A673 (cell line): ENCODE measurements around the gene RAB18. TPM values are rescaled to one million over a fixed set of nuclear protein-coding genes. Genes with fewer than 3 reads are reported as not detected.

Source experiments
- BruUV-seq: library from RNA; stranded (reverse); fragments of 400-500 nt; replicated peaks from 2 replicates; lab custom pipeline; 2021; lab: Mats Ljungman, UMichigan
- CTCF ChIA-PET: fragments of 300-600 bp; sonication (Branson Sonifier 250); formaldehyde crosslinking; loops from one replicate; lab custom pipeline; 2022; ENCODE audit warnings: antibody characterized with exemption; lab: Charles Lee
- POLR2A ChIA-PET: fragments of 300-600 bp; sonication (Branson Sonifier 250); formaldehyde crosslinking; loops from one replicate; lab custom pipeline; 2022; ENCODE audit warnings: antibody characterized with exemption; ENCODE audit not compliant: low non-redundant PET; lab: Charles Lee
- DNase-seq: peaks from one replicate; pipeline ENCODE4 v3.0.0-alpha.2; 2015; ENCODE audit warnings: low spot score
- H3K27ac ChIP-seq: fragments of 200-600 bp; sonication (generic); 2 replicates; pipeline ENCODE4 v1.5.1; 2016; ENCODE audit warnings: mixed run types, low read depth, mild to moderate bottlenecking, mixed read lengths, antibody characterized with exemption, low read length; ENCODE audit not compliant: poor library complexity, severe bottlenecking
- H3K27me3 ChIP-seq: fragments of 200-600 bp; sonication (generic); replicated peaks from 2 replicates; pipeline ENCODE4 v1.6.1; 2017; ENCODE audit warnings: mixed run types, low read depth, mild to moderate bottlenecking, mixed read lengths, antibody characterized with exemption, low read length; ENCODE audit not compliant: insufficient read depth, poor library complexity
- H3K36me3 ChIP-seq: fragments of 200-600 bp; sonication (generic); 2 replicates; pipeline ENCODE4 v1.6.1; 2016; ENCODE audit warnings: mixed run types, mild to moderate bottlenecking, mixed read lengths, antibody characterized with exemption, low read length; ENCODE audit not compliant: insufficient read depth, poor library complexity, severe bottlenecking
- H3K4me1 ChIP-seq: fragments of 200-600 bp; sonication (generic); 2 replicates; pipeline ENCODE4 v1.6.1; 2017; ENCODE audit warnings: mixed run types, mild to moderate bottlenecking, mixed read lengths, antibody characterized with exemption, low read length; ENCODE audit not compliant: insufficient read depth, poor library complexity, severe bottlenecking
- H3K4me3 ChIP-seq: fragments of 200-600 bp; sonication (generic); 2 replicates; pipeline ENCODE4 v1.5.1; 2016; ENCODE audit warnings: low read depth, mixed run types, mild to moderate bottlenecking, mixed read lengths, low read length; ENCODE audit not compliant: poor library complexity, severe bottlenecking
- H3K9me3 ChIP-seq: fragments of 200-600 bp; sonication (generic); 2 replicates; pipeline ENCODE4 v1.6.1; 2016; ENCODE audit warnings: mixed run types, low read depth, mild to moderate bottlenecking, mixed read lengths, antibody characterized with exemption, low read length; ENCODE audit not compliant: poor library complexity, severe bottlenecking
- CTCF ChIP-seq: fragments of 300-800, 200-600 bp; sonication (generic); conservative IDR thresholded peaks from 2 replicates; pipeline ENCODE4 v1.5.1; 2017; ENCODE audit warnings: low read depth, mild to moderate bottlenecking, antibody characterized with exemption, low read length, moderate library complexity, mixed read lengths
- EZH2 ChIP-seq: fragments of 200-600 bp; sonication (generic); IDR thresholded peaks from 2 replicates; pipeline ENCODE4 v1.6.1; 2017; ENCODE audit warnings: borderline replicate concordance, low read depth, mild to moderate bottlenecking, mixed read lengths, antibody characterized with exemption, low read length; ENCODE audit not compliant: poor library complexity, severe bottlenecking
- intact Hi-C: fragments of 100-400 bp; cut with micrococcal nuclease; formaldehyde crosslinking; loops from one replicate; pipeline ENCODE4 v1.10.0; 2022; ENCODE audit not compliant: unreplicated experiment
- total RNA-seq: library from RNA; stranded (reverse); gene quantifications from 2 replicates; pipeline ENCODE4 v1.2.3, GENCODE V29; 2021

Gene RAB18
- total RNA-seq, 1 experiment from 2014 or later, result 110 TPM

DNA sequence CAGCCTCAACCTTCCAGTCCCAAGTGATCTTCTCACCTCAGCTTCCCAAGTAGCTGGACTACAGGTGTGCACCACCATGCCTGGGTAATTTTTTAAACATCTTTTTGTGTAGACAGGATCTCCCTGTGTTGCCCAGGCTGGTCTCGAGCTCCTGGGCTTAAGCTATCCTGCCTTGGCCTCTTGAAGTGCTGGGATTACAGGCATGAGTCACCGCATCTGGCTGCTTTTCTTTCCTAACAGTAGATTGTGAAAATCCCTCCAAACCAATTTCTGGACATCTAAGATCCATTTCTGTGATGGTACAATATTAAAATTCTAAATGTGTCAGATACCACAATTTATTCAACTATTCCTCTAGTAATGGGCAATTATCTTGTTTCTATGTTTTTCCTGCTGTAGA is 38.7 kb downstream of the RAB18 start:
- no peaks in the 10 kb centered on the region for H3K4me1 ChIP-seq
- no peak for DNase-seq
- no peaks in the 10 kb centered on the region for H3K27me3 ChIP-seq
- H3K36me3 ChIP-seq, result peaks cover 12% of the 10 kb centered on the region
- no TSS peak for BruUV-seq
- no peak overlapping the region for H3K4me3 ChIP-seq
- CTCF ChIA-PET, result no interaction called here
- intact Hi-C loops, result no loop called here
- TF ChIP-seq CTCF, result no peak
- no peak for TF ChIP-seq EZH2
- H3K27ac ChIP-seq, result no peak overlapping the region
- no peaks in the 10 kb centered on the region for H3K9me3 ChIP-seq
- POLR2A ChIA-PET, result no interaction called here

GRCh38 chr10:27547047-27547446 is 42.9 kb downstream of the RAB18 start:
- intact Hi-C loops, result no loop called here
- Histone ChIP-seq H3K9me3 (no peaks in the 10 kb centered on the region), H3K4me3 (no peak overlapping the region), H3K4me1 (no peaks in the 10 kb centered on the region), H3K27me3 (no peaks in the 10 kb centered on the region), H3K27ac (no peak overlapping the region), H3K36me3 (no peaks in the 10 kb centered on the region)
- ChIA-PET CTCF (no interaction called here), POLR2A (no interaction called here)
- no peak for DNase-seq
- no TSS peak for BruUV-seq
- no peak for TF ChIP-seq CTCF
- TF ChIP-seq EZH2, result no peak

DNA sequence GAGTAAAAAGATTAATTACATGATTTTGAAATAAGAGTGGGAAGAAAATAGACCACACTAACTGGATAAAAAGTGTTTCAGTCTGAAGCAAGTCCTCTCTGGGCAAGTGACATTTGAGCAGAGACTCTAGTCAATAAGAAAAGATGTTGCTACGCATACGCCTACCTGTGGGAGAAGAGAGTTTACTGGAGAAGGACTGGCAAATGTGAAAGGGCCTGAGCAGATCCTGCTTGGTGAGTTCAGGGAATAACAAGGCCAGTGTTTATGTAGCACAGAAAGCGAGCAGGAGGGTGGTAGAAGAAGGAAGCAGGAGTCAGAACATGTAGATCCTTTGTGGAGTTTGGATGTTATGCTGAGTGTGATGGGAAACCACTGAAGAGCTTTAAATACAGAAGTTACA is 43.4 kb downstream of the RAB18 start:
- TF ChIP-seq CTCF (no peak), EZH2 (no peak)
- no TSS peak for BruUV-seq
- intact Hi-C loops, result no loop called here
- POLR2A ChIA-PET, result no interaction called here
- Histone ChIP-seq H3K36me3 (no peaks in the 10 kb centered on the region), H3K4me3 (no peak overlapping the region), H3K9me3 (no peaks in the 10 kb centered on the region), H3K27ac (no peak overlapping the region), H3K27me3 (no peaks in the 10 kb centered on the region), H3K4me1 (no peaks in the 10 kb centered on the region)
- CTCF ChIA-PET, result no interaction called here
- no peak for DNase-seq
